Measurements from ENCODE around the gene SPP1.
A peak's percentile ranks its signal among the peaks of the same experiment; 100 is the strongest.
"Not testable (repeated sequence)": the region's sequence is repeated elsewhere in the genome, so short reads cannot be mapped to it uniquely, and the experiment has no call there.

Gene SPP1

GRCh38 chr4:87995435-87995834, 19.9 kb downstream of the SPP1 start:
- no peak for DNase-seq

- DNase-seq, result not testable (repeated sequence)
Observed at GRCh38 chr4:87999191-87999691, 23.7 kb downstream of the SPP1 start.

- no peak for DNase-seq
Observed at GRCh38 chr4:88001871-88002270, 26.4 kb downstream of the SPP1 start.

- DNase-seq, result peak; percentile 40
Observed at GRCh38 chr4:88002786-88003185, 27.3 kb downstream of the SPP1 start.

- no peak for DNase-seq
Observed at GRCh38 chr4:88003261-88003660, 27.7 kb downstream of the SPP1 start.

- peak; percentile 86 for DNase-seq
Observed at GRCh38 chr4:88005076-88005475, 29.6 kb downstream of the SPP1 start.

GRCh38 chr4:88005946-88006345, 30.4 kb downstream of the SPP1 start:
- no peak for DNase-seq

- DNase-seq, result no peak
Observed at GRCh38 chr4:88006956-88007303, 31.4 kb downstream of the SPP1 start.

- peak; percentile 75 for DNase-seq
Observed at GRCh38 chr4:88007304-88008121, 32.0 kb downstream of the SPP1 start, which contains the start of gene PKD2. TSS of gene PKD2 (plus strand) at chr4:88007635. CDS start at chr4:88007734, 99 bp downstream.

- peak; percentile 57 for DNase-seq
Observed at GRCh38 chr4:88008122-88008742, 32.7 kb downstream of the SPP1 start.

GRCh38 chr4:88008743-88009171, 33.2 kb downstream of the SPP1 start:
- peak; percentile 28 for DNase-seq

- DNase-seq, result no peak
Observed at GRCh38 chr4:88009871-88010270, 34.4 kb downstream of the SPP1 start.

- DNase-seq, result no peak
Observed at GRCh38 chr4:88010966-88011365, 35.5 kb downstream of the SPP1 start.

GRCh38 chr4:88012647-88013046, 37.1 kb downstream of the SPP1 start:
- no peak for DNase-seq

- DNase-seq, result no peak
Observed at GRCh38 chr4:88014386-88014905, 38.9 kb downstream of the SPP1 start.

- no peak for DNase-seq
Observed at GRCh38 chr4:88015659-88016295, 40.3 kb downstream of the SPP1 start.

GRCh38 chr4:88017516-88018297, 42.2 kb downstream of the SPP1 start:
- peak; percentile 95 for DNase-seq

GRCh38 chr4:88018466-88018865, 43.0 kb downstream of the SPP1 start:
- DNase-seq, result peak; percentile 38

GRCh38 chr4:88021824-88022223, 46.3 kb downstream of the SPP1 start:
- no peak for DNase-seq

GRCh38 chr4:88022289-88022688, 46.8 kb downstream of the SPP1 start:
- DNase-seq, result no peak

- not testable (repeated sequence) for DNase-seq
Observed at GRCh38 chr4:88025868-88026661, 50.6 kb downstream of the SPP1 start.

Measured in fibroblast of skin of right quadriceps (primary cell).